ENCODE data around the gene UTY.

- TF ChIP-seq, protein P1, sequence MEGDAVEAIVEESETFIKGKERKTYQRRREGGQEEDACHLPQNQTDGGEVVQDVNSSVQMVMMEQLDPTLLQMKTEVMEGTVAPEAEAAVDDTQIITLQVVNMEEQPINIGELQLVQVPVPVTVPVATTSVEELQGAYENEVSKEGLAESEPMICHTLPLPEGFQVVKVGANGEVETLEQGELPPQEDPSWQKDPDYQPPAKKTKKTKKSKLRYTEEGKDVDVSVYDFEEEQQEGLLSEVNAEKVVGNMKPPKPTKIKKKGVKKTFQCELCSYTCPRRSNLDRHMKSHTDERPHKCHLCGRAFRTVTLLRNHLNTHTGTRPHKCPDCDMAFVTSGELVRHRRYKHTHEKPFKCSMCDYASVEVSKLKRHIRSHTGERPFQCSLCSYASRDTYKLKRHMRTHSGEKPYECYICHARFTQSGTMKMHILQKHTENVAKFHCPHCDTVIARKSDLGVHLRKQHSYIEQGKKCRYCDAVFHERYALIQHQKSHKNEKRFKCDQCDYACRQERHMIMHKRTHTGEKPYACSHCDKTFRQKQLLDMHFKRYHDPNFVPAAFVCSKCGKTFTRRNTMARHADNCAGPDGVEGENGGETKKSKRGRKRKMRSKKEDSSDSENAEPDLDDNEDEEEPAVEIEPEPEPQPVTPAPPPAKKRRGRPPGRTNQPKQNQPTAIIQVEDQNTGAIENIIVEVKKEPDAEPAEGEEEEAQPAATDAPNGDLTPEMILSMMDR (conservative IDR thresholded peaks at IDR 0.05): no peak
- no peak for TF ChIP-seq ZFX (IDR thresholded peaks at IDR 0.05)
Observed at GRCh38 chrY:13243716-13244115, 236.1 kb downstream of the UTY start.
